Smooth muscle cell (in vitro differentiated cells): ENCODE measurements around the gene LRRC39. TPM values are rescaled to one million over a fixed set of nuclear protein-coding genes. Genes with fewer than 3 reads are reported as not detected.

Experiments used
- DNase-seq: peaks from one replicate; lab custom pipeline; 2025; ENCODE audit not compliant: unreplicated experiment; lab: John Stamatoyannopoulos, UW
- H2AFZ ChIP-seq: fragments of 200-600 bp; sonication (generic); 2 replicates; pipeline ENCODE4 v1.6.0; 2016; ENCODE audit warnings: antibody characterized with exemption, low read depth, mild to moderate bottlenecking
- H3F3A ChIP-seq: fragments of 200-600 bp; sonication (generic); 2 replicates; pipeline ENCODE4 v1.6.0; 2017; ENCODE audit warnings: antibody characterized with exemption, low read depth
- H3K27ac ChIP-seq: fragments of 200-600 bp; sonication (generic); 2 replicates; pipeline ENCODE4 v1.5.1; 2016; ENCODE audit warnings: low read depth, mild to moderate bottlenecking
- H3K27me3 ChIP-seq: fragments of 200-600 bp; sonication (generic); 2 replicates; pipeline ENCODE4 v1.6.1; 2016; ENCODE audit warnings: low read depth, mild to moderate bottlenecking
- H3K36me3 ChIP-seq: fragments of 200-600 bp; sonication (generic); 2 replicates; pipeline ENCODE4 v1.5.1; 2016; ENCODE audit warnings: low read depth
- H3K4me1 ChIP-seq: fragments of 200-600 bp; sonication (generic); 2 replicates; pipeline ENCODE4 v1.5.1; 2016; ENCODE audit warnings: low read depth
- H3K4me2 ChIP-seq: fragments of 200-600 bp; sonication (generic); 2 replicates; pipeline ENCODE4 v1.6.0; 2016; ENCODE audit warnings: mild to moderate bottlenecking
- H3K4me3 ChIP-seq: fragments of 200-600 bp; sonication (generic); 2 replicates; pipeline ENCODE4 v1.5.1; 2016; ENCODE audit warnings: mild to moderate bottlenecking
- H3K79me2 ChIP-seq: fragments of 200-600 bp; sonication (generic); 2 replicates; pipeline ENCODE4 v1.6.0; 2016; ENCODE audit warnings: low read depth, mild to moderate bottlenecking
- H3K9ac ChIP-seq: fragments of 200-600 bp; sonication (generic); 2 replicates; pipeline ENCODE4 v1.6.0; 2016; ENCODE audit warnings: low read depth
- H3K9me3 ChIP-seq: fragments of 200-600 bp; sonication (generic); replicated peaks from 2 replicates; pipeline ENCODE4 v1.5.1; 2016; ENCODE audit warnings: low read depth
- H4K20me1 ChIP-seq: fragments of 200-600 bp; sonication (generic); 2 replicates; pipeline ENCODE4 v1.6.0; 2016; ENCODE audit warnings: low read depth
- WGBS: methylation state at CpG from one replicate; pipeline ENCODE4 v1.1.7; 2016; ENCODE audit warnings: low lambda C conversion rate; 5-methylcytosine and 5-hydroxymethylcytosine counted together
- polyA plus RNA-seq: library from polyadenylated mRNA; unstranded; fragments of >200 nt; fragmentation: Nextera tagmentation; extraction: Ambion mirVana; gene quantifications from 2 replicates; pipeline ENCODE4 v1.2.1, GENCODE V29; 2016
- total RNA-seq: library from RNA; depleted of rRNA; stranded (reverse); fragments of >200 nt; gene quantifications from 2 replicates; pipeline ENCODE4 v1.2.3, GENCODE V29; 2014
- TF ChIP-seq, protein P1 (sequence below): fragments of 200-600 bp; sonication (generic); IDR thresholded peaks from 2 replicates; pipeline ENCODE4 v1.5.1; 2017; ENCODE audit warnings: borderline replicate concordance, mild to moderate bottlenecking, antibody characterized with exemption; ENCODE audit not compliant: insufficient read depth, poor library complexity, severe bottlenecking

LRRC39 gene
- total and polyA plus RNA-seq, 2 experiments from 2014 or later, result 0.13 TPM; not detected in 1

DNA sequence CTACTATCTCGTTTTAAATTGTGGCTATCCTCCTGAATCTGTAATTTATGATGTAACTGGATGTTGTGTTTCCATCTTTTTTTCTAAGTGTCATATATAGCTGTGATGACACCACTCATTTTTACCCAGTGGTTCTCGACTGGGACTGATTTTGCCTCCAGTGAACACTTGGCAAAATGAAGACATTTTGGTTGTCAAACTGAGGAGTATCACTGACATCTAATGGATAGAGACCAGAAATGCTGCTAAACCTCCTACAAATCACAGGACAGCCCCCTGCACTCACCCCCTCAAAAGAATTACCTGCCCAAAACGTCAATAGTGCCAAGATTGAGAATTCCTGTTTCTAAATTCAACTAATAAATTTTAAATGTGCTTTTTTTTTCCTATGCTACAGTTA lies 43.2 kb downstream of the LRRC39 start:
- Histone ChIP-seq H3F3A (no peaks in the 10 kb centered on the region), H3K9me3 (no peaks in the 10 kb centered on the region), H3K4me1 (peaks cover 17% of the 10 kb centered on the region), H3K9ac (no peak overlapping the region), H4K20me1 (no peaks in the 10 kb centered on the region), H2AFZ (no peak overlapping the region), H3K27me3 (no peaks in the 10 kb centered on the region), H3K79me2 (peaks cover 31% of the 10 kb centered on the region), H3K27ac (no peak overlapping the region), H3K4me3 (no peak overlapping the region), H3K4me2 (no peak overlapping the region), H3K36me3 (peaks cover 8% of the 10 kb centered on the region)
- TF ChIP-seq, protein P1, sequence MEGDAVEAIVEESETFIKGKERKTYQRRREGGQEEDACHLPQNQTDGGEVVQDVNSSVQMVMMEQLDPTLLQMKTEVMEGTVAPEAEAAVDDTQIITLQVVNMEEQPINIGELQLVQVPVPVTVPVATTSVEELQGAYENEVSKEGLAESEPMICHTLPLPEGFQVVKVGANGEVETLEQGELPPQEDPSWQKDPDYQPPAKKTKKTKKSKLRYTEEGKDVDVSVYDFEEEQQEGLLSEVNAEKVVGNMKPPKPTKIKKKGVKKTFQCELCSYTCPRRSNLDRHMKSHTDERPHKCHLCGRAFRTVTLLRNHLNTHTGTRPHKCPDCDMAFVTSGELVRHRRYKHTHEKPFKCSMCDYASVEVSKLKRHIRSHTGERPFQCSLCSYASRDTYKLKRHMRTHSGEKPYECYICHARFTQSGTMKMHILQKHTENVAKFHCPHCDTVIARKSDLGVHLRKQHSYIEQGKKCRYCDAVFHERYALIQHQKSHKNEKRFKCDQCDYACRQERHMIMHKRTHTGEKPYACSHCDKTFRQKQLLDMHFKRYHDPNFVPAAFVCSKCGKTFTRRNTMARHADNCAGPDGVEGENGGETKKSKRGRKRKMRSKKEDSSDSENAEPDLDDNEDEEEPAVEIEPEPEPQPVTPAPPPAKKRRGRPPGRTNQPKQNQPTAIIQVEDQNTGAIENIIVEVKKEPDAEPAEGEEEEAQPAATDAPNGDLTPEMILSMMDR, result no peak
- no peak for DNase-seq
- WGBS, result 86% methylated on average over 3 of the region's 3 CpGs

DNA sequence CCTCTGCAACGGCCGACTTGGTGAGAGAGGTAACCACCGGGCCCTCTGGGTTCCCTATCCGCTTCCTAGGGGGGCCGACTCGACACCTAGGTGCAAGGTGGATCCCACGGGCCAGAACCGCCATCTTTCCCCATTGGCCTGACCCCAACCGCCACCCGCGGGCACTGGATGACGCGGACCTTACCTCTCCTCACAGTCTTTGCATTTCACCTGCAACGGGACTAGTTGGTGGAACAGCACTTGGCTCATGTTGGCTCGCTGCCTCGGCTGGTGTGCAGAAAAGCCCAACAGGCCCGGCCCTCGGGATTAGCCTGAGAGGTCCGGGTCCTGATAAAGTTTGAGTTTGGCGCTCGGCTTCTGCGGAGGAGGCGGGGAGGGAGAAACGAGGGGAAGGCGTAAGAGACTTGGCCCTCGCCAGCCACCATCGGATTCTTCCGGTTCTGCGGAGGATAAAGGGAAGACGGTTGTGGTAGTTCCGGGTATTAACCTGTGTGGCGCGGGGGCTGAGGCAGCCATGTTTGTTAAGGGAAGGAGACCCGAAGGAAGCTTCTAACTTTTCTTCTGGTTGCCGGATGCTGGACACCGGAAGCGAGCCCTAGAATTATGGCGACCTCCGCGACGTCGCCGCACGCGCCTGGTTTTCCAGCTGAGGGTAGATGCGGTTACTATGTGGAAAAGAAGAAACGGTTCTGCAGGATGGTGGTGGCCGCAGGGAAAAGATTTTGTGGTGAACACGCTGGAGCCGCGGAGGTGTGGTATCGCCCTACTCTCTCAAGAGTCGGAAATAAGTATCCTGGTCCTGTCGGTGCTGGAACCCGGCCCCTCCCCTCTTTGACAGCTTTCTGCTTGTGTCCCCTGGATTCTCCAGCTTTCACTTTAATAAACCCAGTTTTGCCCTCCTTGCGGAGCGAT lies 45.2 kb downstream of the LRRC39 start, which contains the start of the genes SASS6 and TRMT13:
Gene SASS6 (minus strand): TSS at position 365 of the 912 bp plus-strand sequence. CDS start 116 bp downstream, at position 249.
Gene TRMT13 (plus strand): TSS at position 598 of the 912 bp plus-strand sequence. CDS start 6 bp downstream, at position 604.
- H3K36me3 ChIP-seq, result no peaks in the 10 kb centered on the region
- under 1% methylated on average over 57 of the region's 57 CpGs for WGBS

DNA sequence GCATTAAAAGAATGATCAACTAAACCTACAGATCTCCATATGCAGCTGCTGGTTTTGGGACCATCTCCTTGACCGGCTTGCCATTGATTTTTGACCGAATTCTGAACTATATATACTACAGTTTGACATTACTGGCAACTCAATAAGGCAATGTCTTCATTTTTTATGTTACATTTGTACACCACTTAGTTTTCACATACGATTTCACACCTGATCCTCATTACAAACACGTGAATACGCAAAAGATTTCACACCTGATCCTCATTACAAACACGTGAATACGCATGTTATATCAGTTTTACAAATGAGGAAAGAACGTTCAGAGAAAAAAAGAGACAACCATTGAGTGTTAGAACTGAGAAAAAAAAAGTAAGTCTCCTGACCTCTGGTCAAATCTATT lies 46.4 kb downstream of the LRRC39 start:
- peaks cover 31% of the 10 kb centered on the region for H3K79me2 ChIP-seq
- H3K9me3 ChIP-seq, result no peaks in the 10 kb centered on the region
- H3K4me2 ChIP-seq, result peak overlapping the region; percentile 97
- H3K36me3 ChIP-seq, result no peaks in the 10 kb centered on the region
- H3K27ac ChIP-seq, result no peak overlapping the region
- H3K27me3 ChIP-seq, result no peaks in the 10 kb centered on the region
- no peak for DNase-seq
- H3F3A ChIP-seq, result no peaks in the 10 kb centered on the region
- no peaks in the 10 kb centered on the region for H4K20me1 ChIP-seq
- H3K9ac ChIP-seq, result no peak overlapping the region
- peak overlapping the region; percentile 96 for H3K4me3 ChIP-seq
- peak overlapping the region; percentile 96 for H2AFZ ChIP-seq
- peaks cover 17% of the 10 kb centered on the region for H3K4me1 ChIP-seq
- 82% methylated on average over 8 of the region's 8 CpGs for WGBS
- TF ChIP-seq, protein P1, result no peak

More for the DNA sequence above, 45.2 kb downstream of the LRRC39 start, which contains the start of the genes SASS6 and TRMT13:
- DNase-seq, result peak; percentile 67
- Histone ChIP-seq H3K27ac (peak within 1 kb of the TSS; percentile 57), H3K4me1 (peaks cover 17% of the 10 kb centered on the region), H4K20me1 (no peaks in the 10 kb centered on the region), H3K9me3 (no peaks in the 10 kb centered on the region), H2AFZ (peak within 1 kb of the TSS; percentile 96), H3K9ac (peak within 1 kb of the TSS; percentile 78), H3K4me2 (peak within 1 kb of the TSS; percentile 97), H3K79me2 (peaks cover 31% of the 10 kb centered on the region), H3K4me3 (peak within 1 kb of the TSS; percentile 96), H3F3A (no peaks in the 10 kb centered on the region), H3K27me3 (no peaks in the 10 kb centered on the region)
- TF ChIP-seq, protein P1, result no peak
